ENCODE data around the gene SLC8A1. TPM values are rescaled to one million over a fixed set of nuclear protein-coding genes. Genes with fewer than 3 reads are reported as not detected.

The SLC8A1 gene
- total RNA-seq, 1 experiment from 2014 or later, result 1.7 TPM

DNA sequence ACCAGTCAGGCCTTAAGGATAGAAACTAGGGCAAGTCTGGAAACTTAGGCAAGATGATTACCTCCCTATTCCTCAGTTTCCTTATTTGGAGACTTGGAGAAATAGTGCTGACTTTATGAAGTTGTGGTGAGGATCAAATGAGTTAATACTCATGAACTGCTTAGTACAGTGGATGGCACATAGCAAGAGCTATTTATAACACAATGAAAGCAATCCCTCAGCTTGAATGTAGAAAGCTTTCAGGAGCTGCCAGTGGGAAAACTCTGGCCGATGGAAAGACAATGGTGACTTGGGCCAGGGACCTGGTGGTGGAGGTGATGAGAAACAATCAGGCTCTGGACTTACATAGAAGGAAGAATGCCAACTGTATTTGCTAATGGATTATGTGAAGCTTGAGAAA is 403.4 kb downstream of the SLC8A1 start:
- Histone ChIP-seq H2BK120ac (ENCODE audit: low read depth, low read length, poor library complexity, severe bottlenecking) (no peak overlapping the region), H3K9ac (ENCODE audit: extremely low read depth, insufficient read length, low read length) (no peak overlapping the region), H4K5ac (ENCODE audit: insufficient read length, low read depth, low read length) (no peak overlapping the region), H2BK5ac (ENCODE audit: insufficient read length, low read length) (no peak overlapping the region), H3K27ac (ENCODE audit: insufficient read length, low read depth, low read length) (no peak overlapping the region), H4K91ac (ENCODE audit: insufficient read length, low read depth, low read length) (no peak overlapping the region), H3K79me2 (ENCODE audit: insufficient read depth, low read length) (no peaks in the 10 kb centered on the region), H2BK15ac (ENCODE audit: low read depth, low read length) (no peak overlapping the region), H3K23ac (ENCODE audit: insufficient read length, low read depth, low read length) (no peak overlapping the region), H4K20me1 (ENCODE audit: control insufficient read depth, insufficient read depth, insufficient read length) (no peaks in the 10 kb centered on the region), H3K79me1 (ENCODE audit: insufficient read depth, low read depth, low read length, poor library complexity, severe bottlenecking) (no peaks in the 10 kb centered on the region), H3T11ph (ENCODE audit: low read length) (no peak overlapping the region), H3K4me1 (ENCODE audit: insufficient read depth, low read length) (no peaks in the 10 kb centered on the region), H3K18ac (ENCODE audit: insufficient read length, low read depth, low read length) (no peak overlapping the region), H3K4me2 (ENCODE audit: insufficient read depth, insufficient read length, low read length) (no peak overlapping the region), H3K27me3 (ENCODE audit: insufficient read depth, low read length) (no peaks in the 10 kb centered on the region), H2BK12ac (ENCODE audit: insufficient read length, low read depth, low read length) (no peak overlapping the region), H3K9me3 (ENCODE audit: control insufficient read depth, low read depth, low read length) (no peaks in the 10 kb centered on the region), H3K14ac (ENCODE audit: insufficient read depth, low read length) (no peak overlapping the region), H2AFZ (ENCODE audit: low read length) (no peak overlapping the region), H3K4ac (ENCODE audit: low read depth, low read length) (no peak overlapping the region), H3K56ac (ENCODE audit: insufficient read length, low read depth, low read length) (no peak overlapping the region), H2BK20ac (ENCODE audit: low read depth, low read length, poor library complexity, severe bottlenecking) (no peak overlapping the region), H2AK5ac (ENCODE audit: insufficient read length, low read length) (no peak overlapping the region), H4K8ac (replicated peaks; ENCODE audit: insufficient read length, low read depth, low read length) (no peak overlapping the region), H3K23me2 (ENCODE audit: insufficient read length, low read depth, low read length, poor library complexity, severe bottlenecking) (no peaks in the 10 kb centered on the region)
- WGBS (ENCODE audit: extremely low coverage, insufficient read length, low lambda C conversion rate), result no CpG with 5 or more reads among the region's 1 CpG
- TF ChIP-seq, protein P1, sequence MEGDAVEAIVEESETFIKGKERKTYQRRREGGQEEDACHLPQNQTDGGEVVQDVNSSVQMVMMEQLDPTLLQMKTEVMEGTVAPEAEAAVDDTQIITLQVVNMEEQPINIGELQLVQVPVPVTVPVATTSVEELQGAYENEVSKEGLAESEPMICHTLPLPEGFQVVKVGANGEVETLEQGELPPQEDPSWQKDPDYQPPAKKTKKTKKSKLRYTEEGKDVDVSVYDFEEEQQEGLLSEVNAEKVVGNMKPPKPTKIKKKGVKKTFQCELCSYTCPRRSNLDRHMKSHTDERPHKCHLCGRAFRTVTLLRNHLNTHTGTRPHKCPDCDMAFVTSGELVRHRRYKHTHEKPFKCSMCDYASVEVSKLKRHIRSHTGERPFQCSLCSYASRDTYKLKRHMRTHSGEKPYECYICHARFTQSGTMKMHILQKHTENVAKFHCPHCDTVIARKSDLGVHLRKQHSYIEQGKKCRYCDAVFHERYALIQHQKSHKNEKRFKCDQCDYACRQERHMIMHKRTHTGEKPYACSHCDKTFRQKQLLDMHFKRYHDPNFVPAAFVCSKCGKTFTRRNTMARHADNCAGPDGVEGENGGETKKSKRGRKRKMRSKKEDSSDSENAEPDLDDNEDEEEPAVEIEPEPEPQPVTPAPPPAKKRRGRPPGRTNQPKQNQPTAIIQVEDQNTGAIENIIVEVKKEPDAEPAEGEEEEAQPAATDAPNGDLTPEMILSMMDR (conservative IDR thresholded peaks at IDR 0.05), result no peak
- no peak for DNase-seq
- H3K36me3 Mint-ChIP-seq (ENCODE audit: insufficient read depth in 1 of 3, low read depth in 3 of 3), result no peaks in the 10 kb centered on the region
- H3K27me3 Mint-ChIP-seq (ENCODE audit: low read depth), result no peaks in the 10 kb centered on the region; the same call in 1 of the 2 replicates
- no peak overlapping the region for H3K27ac Mint-ChIP-seq
- no peaks in the 10 kb centered on the region for H3K9me3 Mint-ChIP-seq
- no peak overlapping the region for H3K4me3 Mint-ChIP-seq
- no peaks in the 10 kb centered on the region for H3K4me1 Mint-ChIP-seq

Measured in H9 (cell line).